MM.1S (cell line): ENCODE measurements around the gene ROBO2.

Source experiments
- EZH2phosphoT487 ChIP-seq: fragments of 300-600 bp; sonication (generic); IDR thresholded peaks from 2 replicates; pipeline ENCODE4 v1.6.1; 2018; ENCODE audit warnings: antibody characterized with exemption, low read length
- TF ChIP-seq, protein P1 (sequence below): fragments of 300-600 bp; sonication (generic); IDR thresholded peaks from 2 replicates; pipeline ENCODE4 v1.5.1; 2016; ENCODE audit warnings: antibody characterized with exemption, low read length, mixed read lengths

DNA sequence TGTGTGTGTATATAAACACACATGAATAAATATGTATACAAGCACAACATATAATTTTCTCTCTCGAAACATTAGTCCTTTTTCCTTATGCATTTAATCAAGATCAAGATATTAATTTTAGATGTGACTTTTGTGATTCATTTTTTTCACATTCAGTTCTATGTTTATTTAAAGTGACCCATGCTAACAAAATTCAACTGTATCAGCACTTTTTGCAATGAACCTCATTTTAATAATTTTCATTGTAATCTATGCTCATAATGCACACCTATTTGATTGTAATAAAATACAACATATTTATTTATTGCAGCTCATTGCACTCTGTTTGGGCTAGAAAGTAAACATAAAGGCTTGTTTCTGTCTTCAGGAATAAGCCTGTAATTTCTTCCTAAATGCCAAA is 586.3 kb downstream of the ROBO2 start:
- TF ChIP-seq, protein P1, sequence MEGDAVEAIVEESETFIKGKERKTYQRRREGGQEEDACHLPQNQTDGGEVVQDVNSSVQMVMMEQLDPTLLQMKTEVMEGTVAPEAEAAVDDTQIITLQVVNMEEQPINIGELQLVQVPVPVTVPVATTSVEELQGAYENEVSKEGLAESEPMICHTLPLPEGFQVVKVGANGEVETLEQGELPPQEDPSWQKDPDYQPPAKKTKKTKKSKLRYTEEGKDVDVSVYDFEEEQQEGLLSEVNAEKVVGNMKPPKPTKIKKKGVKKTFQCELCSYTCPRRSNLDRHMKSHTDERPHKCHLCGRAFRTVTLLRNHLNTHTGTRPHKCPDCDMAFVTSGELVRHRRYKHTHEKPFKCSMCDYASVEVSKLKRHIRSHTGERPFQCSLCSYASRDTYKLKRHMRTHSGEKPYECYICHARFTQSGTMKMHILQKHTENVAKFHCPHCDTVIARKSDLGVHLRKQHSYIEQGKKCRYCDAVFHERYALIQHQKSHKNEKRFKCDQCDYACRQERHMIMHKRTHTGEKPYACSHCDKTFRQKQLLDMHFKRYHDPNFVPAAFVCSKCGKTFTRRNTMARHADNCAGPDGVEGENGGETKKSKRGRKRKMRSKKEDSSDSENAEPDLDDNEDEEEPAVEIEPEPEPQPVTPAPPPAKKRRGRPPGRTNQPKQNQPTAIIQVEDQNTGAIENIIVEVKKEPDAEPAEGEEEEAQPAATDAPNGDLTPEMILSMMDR: no peak
- no peak for TF ChIP-seq EZH2phosphoT487
